SU-DHL-6 (cell line): ENCODE measurements around the gene KCNT2.

Experiments
- H2AFZ ChIP-seq: fragments of 200-600 bp; sonication (generic); 2 replicates; pipeline ENCODE4 v1.6.1; 2014; ENCODE audit warnings: low read depth, mild to moderate bottlenecking, moderate library complexity, mixed read lengths, antibody characterized with exemption, low read length; ENCODE audit not compliant: severe bottlenecking
- H3F3A ChIP-seq: fragments of 200-600 bp; shearing (Covaris generic); 2 replicates; pipeline ENCODE4 v1.6.0; 2016; ENCODE audit warnings: antibody characterized with exemption, mild to moderate bottlenecking; ENCODE audit not compliant: insufficient read depth
- H3K27ac ChIP-seq: fragments of 200-600 bp; sonication (generic); 2 replicates; pipeline ENCODE4 v1.5.1; 2016; ENCODE audit warnings: low read depth, mild to moderate bottlenecking, low read length, moderate library complexity, mixed read lengths
- H3K27me3 ChIP-seq: fragments of 200-600 bp; sonication (generic), shearing (Covaris generic); 2 replicates; pipeline ENCODE4 v1.6.0; 2014; ENCODE audit warnings: mild to moderate bottlenecking, low read length
- H3K36me3 ChIP-seq: fragments of 200-600 bp; sonication (generic); 2 replicates; pipeline ENCODE4 v1.6.1; 2014; ENCODE audit warnings: mild to moderate bottlenecking, low read length, mixed read lengths
- H3K4me2 ChIP-seq: fragments of 300-600, 200-600 bp; shearing (Covaris generic), sonication (generic); 2 replicates; pipeline ENCODE4 v1.6.0; 2014; ENCODE audit warnings: low read length, low read depth, mild to moderate bottlenecking; ENCODE audit not compliant: poor library complexity, severe bottlenecking
- H3K4me3 ChIP-seq: fragments of 200-600 bp; sonication (generic); 2 replicates; pipeline ENCODE4 v1.5.1; 2014; ENCODE audit warnings: antibody characterized with exemption, low read length, mild to moderate bottlenecking, mixed read lengths; ENCODE audit not compliant: insufficient read depth, poor library complexity, severe bottlenecking
- H3K79me2 ChIP-seq: fragments of 200-600 bp; sonication (generic); 2 replicates; pipeline ENCODE4 v1.6.1; 2014; ENCODE audit warnings: mild to moderate bottlenecking, low read length, moderate library complexity; ENCODE audit not compliant: insufficient read depth
- H3K9ac ChIP-seq: fragments of 200-600 bp; sonication (generic); 2 replicates; pipeline ENCODE4 v1.7.0; 2014; ENCODE audit warnings: mild to moderate bottlenecking, low read length
- H3K9me2 ChIP-seq: fragments of 200-600 bp; sonication (generic); replicated peaks from 2 replicates; pipeline ENCODE4 v1.6.1; 2014; ENCODE audit warnings: low read length; ENCODE audit not compliant: insufficient read depth
- H3K9me3 ChIP-seq: fragments of 200-600 bp; sonication (generic); 2 replicates; pipeline ENCODE4 v1.6.1; 2014; ENCODE audit warnings: low read length, mixed read lengths; ENCODE audit not compliant: insufficient read depth
- H4K20me1 ChIP-seq: fragments of 200-600 bp; sonication (generic); 2 replicates; pipeline ENCODE4 v1.6.1; 2014; ENCODE audit warnings: low read depth, mild to moderate bottlenecking, antibody characterized with exemption, low read length, moderate library complexity, mixed read lengths
- EZH2phosphoT487 ChIP-seq: fragments of 200-600 bp; sonication (generic), shearing (Covaris generic); conservative IDR thresholded peaks from 2 replicates; pipeline ENCODE4 v1.6.1; 2018; ENCODE audit warnings: mild to moderate bottlenecking, antibody characterized with exemption, low read length, moderate library complexity, mixed read lengths
- TF ChIP-seq, protein P1 (sequence below): fragments of 200-600 bp; sonication (generic); IDR thresholded peaks from one replicate; pipeline ENCODE4 v1.5.1; 2017; ENCODE audit warnings: antibody characterized with exemption, mild to moderate bottlenecking, low read length, moderate library complexity; ENCODE audit not compliant: insufficient read depth, poor library complexity, severe bottlenecking

KCNT2 gene

DNA sequence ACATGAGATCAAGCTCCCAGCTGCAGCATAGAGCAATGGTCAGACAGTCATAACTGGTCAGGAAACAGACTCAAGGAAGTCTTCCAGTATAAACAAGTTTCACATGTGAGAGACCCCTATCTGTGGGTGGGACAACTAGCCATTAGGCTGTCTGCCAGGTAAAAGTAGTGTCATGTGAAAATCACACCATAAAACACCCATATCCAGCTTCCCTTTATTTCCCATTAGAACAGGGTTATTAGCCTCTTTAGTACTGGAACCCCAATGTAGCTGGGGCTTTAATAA lies 426.7 kb downstream of the KCNT2 start:
- TF ChIP-seq, protein P1, sequence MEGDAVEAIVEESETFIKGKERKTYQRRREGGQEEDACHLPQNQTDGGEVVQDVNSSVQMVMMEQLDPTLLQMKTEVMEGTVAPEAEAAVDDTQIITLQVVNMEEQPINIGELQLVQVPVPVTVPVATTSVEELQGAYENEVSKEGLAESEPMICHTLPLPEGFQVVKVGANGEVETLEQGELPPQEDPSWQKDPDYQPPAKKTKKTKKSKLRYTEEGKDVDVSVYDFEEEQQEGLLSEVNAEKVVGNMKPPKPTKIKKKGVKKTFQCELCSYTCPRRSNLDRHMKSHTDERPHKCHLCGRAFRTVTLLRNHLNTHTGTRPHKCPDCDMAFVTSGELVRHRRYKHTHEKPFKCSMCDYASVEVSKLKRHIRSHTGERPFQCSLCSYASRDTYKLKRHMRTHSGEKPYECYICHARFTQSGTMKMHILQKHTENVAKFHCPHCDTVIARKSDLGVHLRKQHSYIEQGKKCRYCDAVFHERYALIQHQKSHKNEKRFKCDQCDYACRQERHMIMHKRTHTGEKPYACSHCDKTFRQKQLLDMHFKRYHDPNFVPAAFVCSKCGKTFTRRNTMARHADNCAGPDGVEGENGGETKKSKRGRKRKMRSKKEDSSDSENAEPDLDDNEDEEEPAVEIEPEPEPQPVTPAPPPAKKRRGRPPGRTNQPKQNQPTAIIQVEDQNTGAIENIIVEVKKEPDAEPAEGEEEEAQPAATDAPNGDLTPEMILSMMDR, result no peak
- no peak for TF ChIP-seq EZH2phosphoT487
- H3K4me3 ChIP-seq, result no peak overlapping the region
- no peaks in the 10 kb centered on the region for H3F3A ChIP-seq
- H3K36me3 ChIP-seq, result no peaks in the 10 kb centered on the region
- H4K20me1 ChIP-seq, result no peaks in the 10 kb centered on the region
- H3K9ac ChIP-seq, result no peak overlapping the region
- H3K9me3 ChIP-seq, result no peaks in the 10 kb centered on the region
- H3K4me2 ChIP-seq, result no peak overlapping the region
- H2AFZ ChIP-seq, result no peak overlapping the region
- H3K27ac ChIP-seq, result no peak overlapping the region
- H3K79me2 ChIP-seq, result no peaks in the 10 kb centered on the region
- H3K27me3 ChIP-seq, result no peaks in the 10 kb centered on the region
- no peaks in the 10 kb centered on the region for H3K9me2 ChIP-seq

DNA sequence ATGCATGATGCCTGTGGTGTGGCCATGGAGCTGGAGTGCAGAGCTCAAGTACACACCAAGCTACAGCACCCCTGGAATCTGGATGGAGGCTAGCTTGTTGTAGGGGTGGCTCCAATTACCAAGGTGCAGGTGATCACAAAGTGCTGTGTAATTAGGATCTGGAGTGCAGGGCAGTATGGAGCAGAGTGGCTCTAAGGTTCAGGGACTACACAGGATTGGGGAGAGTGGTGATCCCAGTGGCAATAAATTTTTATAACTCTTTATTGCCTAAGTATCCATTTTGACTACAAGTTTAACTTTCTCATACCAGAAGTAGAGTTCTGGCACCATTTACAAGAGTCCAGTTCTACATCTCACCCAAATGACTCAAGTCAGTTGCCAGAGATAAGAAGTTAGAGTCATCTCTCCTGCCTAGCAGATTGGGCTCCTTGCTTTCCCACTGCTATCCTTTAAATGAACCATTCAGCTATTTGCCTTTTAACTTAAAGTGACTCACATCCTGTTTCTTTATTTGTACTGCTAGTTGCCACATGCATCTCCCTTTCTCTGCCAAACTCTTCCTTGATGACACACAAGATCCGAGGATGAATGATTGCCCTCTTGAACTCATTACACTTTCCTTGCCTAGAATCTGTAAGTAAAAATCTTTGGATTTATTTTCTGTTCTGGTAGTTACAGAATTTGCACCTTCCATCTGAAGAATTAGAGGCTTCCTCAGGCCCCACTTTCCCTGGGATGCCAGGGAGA lies 427.2 kb downstream of the KCNT2 start:
- Histone ChIP-seq H3K27me3 (no peaks in the 10 kb centered on the region), H3K27ac (no peak overlapping the region), H3K4me3 (no peak overlapping the region), H3K9ac (no peak overlapping the region), H4K20me1 (no peaks in the 10 kb centered on the region), H3K9me2 (no peaks in the 10 kb centered on the region), H3K79me2 (no peaks in the 10 kb centered on the region), H3F3A (no peaks in the 10 kb centered on the region), H3K36me3 (no peaks in the 10 kb centered on the region), H3K4me2 (no peak overlapping the region), H3K9me3 (no peaks in the 10 kb centered on the region), H2AFZ (no peak overlapping the region)
- TF ChIP-seq, protein P1, result no peak
- no peak for TF ChIP-seq EZH2phosphoT487

GRCh38 chr1:196178083-196178635 lies 430.1 kb downstream of the KCNT2 start:
- Histone ChIP-seq H3K9me2 (no peaks in the 10 kb centered on the region), H3K36me3 (no peaks in the 10 kb centered on the region), H3K79me2 (no peaks in the 10 kb centered on the region), H2AFZ (no peak overlapping the region), H3K4me2 (no peak overlapping the region), H4K20me1 (no peaks in the 10 kb centered on the region), H3K27me3 (no peaks in the 10 kb centered on the region), H3K27ac (no peak overlapping the region), H3K9ac (no peak overlapping the region), H3F3A (no peaks in the 10 kb centered on the region), H3K9me3 (no peaks in the 10 kb centered on the region), H3K4me3 (no peak overlapping the region)
- TF ChIP-seq EZH2phosphoT487, result no peak
- TF ChIP-seq, protein P1, result no peak
